Right lobe of liver (tissue), 4 donors: ENCODE measurements around the gene PKIG.

ENCODE experiments used
- CTCF ChIP-seq, 4 donors: fragments of 200-600 bp in 3 of 4; fragments of 450-650 bp in 1 of 4; IDR thresholded peaks; one replicate each; pipeline versions ENCODE4 v1.5.1 to v1.8.0; 2016 to 2022; ENCODE audit warnings: antibody characterized with exemption in 4 of 4, mild to moderate bottlenecking in 2 of 4
- POLR2A ChIP-seq: fragments of 450-650 bp; IDR thresholded peaks from one replicate; pipeline ENCODE4 v1.6.1; 2017; ENCODE audit warnings: antibody characterized with exemption, mild to moderate bottlenecking
- donor health status: DM: no; HTN: no; CAD: no.
- donor health status: DM: no; HTN: no; CAD: no.
- donor health status: DM: no; HTN: yes; CAD: no.

- no peak for TF ChIP-seq CTCF (IDR thresholded peaks at IDR 0.05)
- no peak for TF ChIP-seq POLR2A
These were observed 30.3 kb upstream of the PKIG start for GRCh38 chr20:44552050-44552449.
